ENCODE results near the gene SDR9C7. TPM values are rescaled to one million over a fixed set of nuclear protein-coding genes. Genes with fewer than 3 reads are reported as not detected.

The SDR9C7 gene
- polyA plus RNA-seq, 2 of the 4 experiments (the other 2 are of a cell fraction) = not detected

DNA sequence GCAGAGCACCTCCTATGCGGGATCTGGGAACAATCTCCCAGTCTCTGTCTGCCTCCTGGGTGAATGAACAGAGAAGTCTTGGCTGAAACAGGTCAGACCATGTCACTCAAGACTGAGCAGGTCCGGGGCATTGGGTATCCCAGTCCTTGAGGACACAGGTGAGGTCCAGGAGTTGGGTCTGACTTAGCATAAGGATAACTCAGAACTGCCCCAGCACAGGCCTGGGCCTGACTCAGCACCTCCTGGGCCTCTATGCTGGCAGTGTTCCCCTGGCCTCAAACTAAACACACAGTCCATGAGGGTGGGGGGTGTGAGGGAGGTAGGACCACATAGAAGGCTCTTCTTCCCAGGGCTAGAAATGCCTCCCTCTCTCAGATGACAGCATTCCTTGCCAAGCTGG, 1.5 kb upstream of the SDR9C7 start:
- CTCF ChIA-PET = interaction anchor here (1.0 kb wide), 1 partner anchor 11 kb away, joined by 3 read pairs; no protein-coding TSS in a partner anchor
- Histone ChIP-seq H3K4me1 (peaks cover 17% of the 10 kb centered on the region), H3K4me3 (no peak overlapping the region), H3K9me3 (no peaks in the 10 kb centered on the region), H3K4me2 (no peak overlapping the region), H3K27ac (no peak overlapping the region)
- no peak for TF ChIP-seq KDM5A (IDR thresholded peaks at IDR 0.05)
- TF ChIP-seq USF2 (IDR thresholded peaks at IDR 0.05) = no peak
- TF ChIP-seq RNF2 (IDR thresholded peaks at IDR 0.05; ENCODE audit: borderline replicate concordance, low read depth) = no peak
- TF ChIP-seq MYC (IDR thresholded peaks at IDR 0.05; ENCODE audit: borderline replicate concordance, low read length) = no peak
- TF ChIP-seq, protein P1, sequence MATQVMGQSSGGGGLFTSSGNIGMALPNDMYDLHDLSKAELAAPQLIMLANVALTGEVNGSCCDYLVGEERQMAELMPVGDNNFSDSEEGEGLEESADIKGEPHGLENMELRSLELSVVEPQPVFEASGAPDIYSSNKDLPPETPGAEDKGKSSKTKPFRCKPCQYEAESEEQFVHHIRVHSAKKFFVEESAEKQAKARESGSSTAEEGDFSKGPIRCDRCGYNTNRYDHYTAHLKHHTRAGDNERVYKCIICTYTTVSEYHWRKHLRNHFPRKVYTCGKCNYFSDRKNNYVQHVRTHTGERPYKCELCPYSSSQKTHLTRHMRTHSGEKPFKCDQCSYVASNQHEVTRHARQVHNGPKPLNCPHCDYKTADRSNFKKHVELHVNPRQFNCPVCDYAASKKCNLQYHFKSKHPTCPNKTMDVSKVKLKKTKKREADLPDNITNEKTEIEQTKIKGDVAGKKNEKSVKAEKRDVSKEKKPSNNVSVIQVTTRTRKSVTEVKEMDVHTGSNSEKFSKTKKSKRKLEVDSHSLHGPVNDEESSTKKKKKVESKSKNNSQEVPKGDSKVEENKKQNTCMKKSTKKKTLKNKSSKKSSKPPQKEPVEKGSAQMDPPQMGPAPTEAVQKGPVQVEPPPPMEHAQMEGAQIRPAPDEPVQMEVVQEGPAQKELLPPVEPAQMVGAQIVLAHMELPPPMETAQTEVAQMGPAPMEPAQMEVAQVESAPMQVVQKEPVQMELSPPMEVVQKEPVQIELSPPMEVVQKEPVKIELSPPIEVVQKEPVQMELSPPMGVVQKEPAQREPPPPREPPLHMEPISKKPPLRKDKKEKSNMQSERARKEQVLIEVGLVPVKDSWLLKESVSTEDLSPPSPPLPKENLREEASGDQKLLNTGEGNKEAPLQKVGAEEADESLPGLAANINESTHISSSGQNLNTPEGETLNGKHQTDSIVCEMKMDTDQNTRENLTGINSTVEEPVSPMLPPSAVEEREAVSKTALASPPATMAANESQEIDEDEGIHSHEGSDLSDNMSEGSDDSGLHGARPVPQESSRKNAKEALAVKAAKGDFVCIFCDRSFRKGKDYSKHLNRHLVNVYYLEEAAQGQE (IDR thresholded peaks at IDR 0.05) = no peak
- TF ChIP-seq EP300 (IDR thresholded peaks at IDR 0.05) = no peak
- no peak for TF ChIP-seq PHF8 (IDR thresholded peaks at IDR 0.05; ENCODE audit: borderline replicate concordance, low read depth)
- TF ChIP-seq POLR2AphosphoS2 (conservative IDR thresholded peaks at IDR 0.05; ENCODE audit: low read length) = no peak
- POLR2A ChIA-PET = no interaction called here
- no peak; a peak in 1 of 6 replicates for ATAC-seq
- FAIRE-seq = no peak
- WGBS (ENCODE audit: missing lambda C conversion rate) = 49% methylated on average over 2 of the region's 2 CpGs
- no peak for DNase-seq (ENCODE audit: low read depth in 1 of 2, low spot score in 1 of 2)

- Histone ChIP-seq H3K4me2 (peak overlapping the region; percentile 27; the same call in 2 of the 3 replicates), H3K4me3 (no peak overlapping the region), H3K27ac (peak overlapping the region; percentile 24 to 30; a peak in 2 of 6 replicates), H3K4me1 (peaks cover 17% of the 10 kb centered on the region), H3K9me3 (no peaks in the 10 kb centered on the region)
- DNase-seq (ENCODE audit: low read depth in 1 of 2, low spot score in 1 of 2) (no peak), FAIRE-seq (no peak), ATAC-seq (no peak)
- ChIA-PET POLR2A (no interaction called here), CTCF (interaction anchor here (1.4 kb wide), 1 partner anchor 95 kb away, joined by 5 read pairs; no protein-coding TSS in a partner anchor)
- WGBS (ENCODE audit: missing lambda C conversion rate) = 17% methylated on average over 2 of the region's 2 CpGs
- 0 out of 4 replicates have a peak, but pooled peaks of 1 of the 2 experiments have one; percentile 10 for TF ChIP-seq CEBPB (IDR thresholded peaks at IDR 0.05)
- no peak for TF ChIP-seq SREBF2 (IDR thresholded peaks at IDR 0.05)
Measured at GRCh38 chr12:56935157-56935556, 949 bp upstream of the SDR9C7 start.

DNA sequence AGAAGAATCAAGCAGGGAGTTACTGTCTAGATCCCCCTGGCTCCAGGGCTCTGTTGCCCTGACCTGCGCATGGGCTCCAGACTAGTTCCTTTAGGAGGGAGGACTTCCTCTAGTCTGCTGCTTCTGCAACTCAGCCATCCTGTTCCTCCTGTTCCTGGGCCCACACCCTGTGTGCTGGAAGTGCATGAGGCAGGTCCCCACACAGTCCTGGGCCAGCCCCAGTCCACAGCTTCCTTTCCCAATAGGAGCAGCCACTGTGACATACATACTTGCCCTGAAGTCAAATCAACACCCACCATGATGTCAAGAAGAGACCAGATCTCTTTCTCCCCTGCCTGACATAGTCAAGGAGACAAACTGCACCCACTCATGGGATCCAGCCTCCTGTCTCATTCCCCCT, 1.3 kb downstream of the SDR9C7 start:
- no peak for FAIRE-seq
- no peak for DNase-seq (ENCODE audit: low read depth in 1 of 2, low spot score in 1 of 2)
- ATAC-seq = peak; percentile 9 to 47; a peak in 3 of 6 replicates
- Histone ChIP-seq H3K4me3 (no peak overlapping the region), H3K4me1 (peaks cover 17% of the 10 kb centered on the region), H3K9me3 (no peaks in the 10 kb centered on the region), H3K27ac (0 out of 6 replicates have a peak overlapping the region, but pooled peaks of 1 of the 2 experiments have one; percentile 11), H3K4me2 (no peak overlapping the region)
- POLR2A ChIA-PET = no interaction called here
- CTCF ChIA-PET = interaction anchor here (0.7 to 1.0 kb wide), 3 partner anchors 12 to 55 kb away, joined by 3 to 4 read pairs (median 3); no protein-coding TSS in a partner anchor
- 94% methylated on average over 1 of the region's 1 CpG for WGBS (ENCODE audit: missing lambda C conversion rate)
- TF ChIP-seq ESRRA (IDR thresholded peaks at IDR 0.05; ENCODE audit: borderline replicate concordance, low read length) (no peak), HEYL (CRISPR knock-in tag; IDR thresholded peaks at IDR 0.05) (no peak), MAX (IDR thresholded peaks at IDR 0.05) (no peak), SMC3 (IDR thresholded peaks at IDR 0.05) (no peak), RFX5 (IDR thresholded peaks at IDR 0.05) (no peak), CBX8 (IDR thresholded peaks at IDR 0.05) (no peak), HES2 (IDR thresholded peaks at IDR 0.05) (no peak)

Measured in A549 (cell line).